ENCODE results near the gene IL1A. TPM values are rescaled to one million over a fixed set of nuclear protein-coding genes. Genes with fewer than 3 reads are reported as not detected.

IL1A gene
- total RNA-seq, 1 experiment from 2014 or later: 1.9 TPM

DNA sequence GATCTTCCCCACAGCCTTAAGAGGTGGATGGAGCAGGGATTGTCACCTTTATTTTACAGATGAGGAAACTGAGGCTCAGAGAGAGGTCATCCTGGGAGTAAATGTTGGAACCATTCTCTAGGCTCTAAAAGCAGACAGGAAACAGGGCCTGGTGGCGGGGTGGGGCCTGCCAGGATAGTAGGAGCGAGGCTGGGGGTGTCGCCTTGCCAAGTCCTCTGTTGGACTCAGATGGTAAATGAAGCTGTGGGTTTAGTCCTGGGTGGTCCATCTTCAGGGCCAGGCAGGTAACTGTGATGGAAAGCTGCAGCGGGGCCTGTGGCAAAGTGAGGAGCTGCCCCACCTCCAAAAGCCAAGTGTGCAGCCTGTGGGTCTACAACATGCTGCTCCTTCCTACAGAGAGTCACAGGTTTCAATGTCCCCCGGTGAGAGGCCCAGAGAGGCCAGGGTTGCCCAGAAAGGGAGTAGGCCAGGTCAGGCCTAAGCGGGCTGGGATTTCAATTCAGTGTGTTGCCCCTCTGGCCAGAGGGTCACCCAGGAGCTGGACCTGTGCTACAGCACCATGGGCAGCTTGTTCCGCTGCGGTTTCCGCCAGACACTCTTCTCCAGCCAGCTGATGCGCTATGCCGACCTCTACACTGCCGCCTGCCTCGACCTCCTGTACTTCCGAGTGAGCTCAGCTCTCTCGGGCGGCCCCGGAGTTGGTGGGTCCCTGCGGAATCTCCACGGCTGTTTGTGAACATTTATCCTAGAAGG is 56.8 kb downstream of the IL1A start:
- DNase-seq (ENCODE audit: low read depth): no peak

DNA sequence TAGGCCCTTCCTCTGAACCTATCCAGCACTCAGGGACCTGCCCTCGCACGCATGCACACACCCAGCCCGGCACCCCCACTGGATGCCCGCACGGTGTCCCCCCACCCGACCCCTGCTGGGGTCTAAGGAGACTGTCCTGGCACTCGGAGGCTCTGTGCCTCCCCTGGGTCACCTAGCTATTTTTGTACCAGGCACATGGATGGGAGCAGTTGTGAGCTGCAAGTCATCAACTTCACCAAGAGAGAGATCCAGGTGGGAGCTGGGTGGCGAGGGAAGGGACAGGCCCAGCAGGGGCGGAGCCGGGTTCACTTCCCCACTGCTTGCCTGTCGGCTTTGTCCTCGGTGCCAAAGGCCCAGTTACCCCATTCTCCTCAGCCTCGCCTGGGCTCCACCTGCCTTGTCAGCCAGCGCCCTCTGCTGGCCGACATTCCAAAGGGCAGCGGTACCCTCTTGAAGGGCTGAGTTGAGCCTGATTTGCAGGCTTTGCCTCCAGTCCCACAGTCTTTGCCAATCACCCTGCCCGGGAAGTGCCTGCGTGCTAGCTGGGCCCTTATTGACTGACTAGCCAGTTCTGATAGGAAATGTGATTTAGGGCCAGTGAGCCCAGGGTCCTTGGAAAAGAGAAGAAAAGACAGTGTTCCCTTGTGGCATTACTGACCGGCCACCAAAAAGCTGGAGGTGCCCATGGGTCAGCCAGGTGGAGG is 57.7 kb downstream of the IL1A start:
- DNase-seq (ENCODE audit: low read depth): peak; percentile 86

DNA sequence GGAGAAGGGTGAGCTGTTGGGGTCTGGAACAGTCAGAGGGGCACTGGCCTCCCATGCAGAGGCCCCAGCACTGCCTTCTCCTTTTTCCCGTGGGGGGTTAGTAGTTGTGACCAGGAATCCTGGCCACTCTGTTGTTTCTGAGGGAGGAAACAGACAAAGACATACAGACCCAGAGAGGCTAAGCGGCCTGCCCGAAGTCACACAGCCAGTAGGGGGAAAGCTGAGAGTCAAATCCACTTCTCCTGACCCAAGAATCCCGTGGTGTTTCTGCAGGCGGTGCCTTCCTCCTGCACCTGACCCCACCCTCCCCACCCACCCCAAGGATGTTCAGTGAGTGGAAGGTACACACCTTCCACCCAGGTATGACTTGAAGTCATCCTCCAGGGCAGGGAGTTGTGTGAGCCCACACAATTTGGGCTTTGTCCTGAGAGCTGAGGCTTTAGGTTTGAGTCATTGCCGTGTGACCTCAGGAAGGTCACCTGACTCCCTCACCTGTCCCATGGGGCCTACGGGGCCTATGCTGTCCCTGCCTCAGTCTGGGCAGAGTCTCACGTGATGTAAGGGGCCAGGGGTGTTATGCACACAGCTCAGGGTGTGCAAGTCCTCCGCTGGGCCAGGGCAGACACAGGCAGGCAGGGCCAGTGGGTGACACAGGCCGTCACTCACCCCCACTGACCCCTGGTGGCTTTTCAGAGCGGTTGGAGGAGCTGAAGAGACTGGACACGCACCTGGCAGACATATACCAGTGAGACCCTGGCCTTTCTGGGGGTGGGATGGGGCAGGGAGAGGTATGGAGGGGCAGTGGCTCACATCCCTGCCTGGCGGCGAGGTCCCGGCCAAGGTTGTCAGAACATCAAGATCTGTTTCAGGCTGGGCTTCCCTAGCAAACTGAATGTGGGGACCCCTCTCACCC is 58.5 kb downstream of the IL1A start:
- no peak for DNase-seq (ENCODE audit: low read depth)

DNA sequence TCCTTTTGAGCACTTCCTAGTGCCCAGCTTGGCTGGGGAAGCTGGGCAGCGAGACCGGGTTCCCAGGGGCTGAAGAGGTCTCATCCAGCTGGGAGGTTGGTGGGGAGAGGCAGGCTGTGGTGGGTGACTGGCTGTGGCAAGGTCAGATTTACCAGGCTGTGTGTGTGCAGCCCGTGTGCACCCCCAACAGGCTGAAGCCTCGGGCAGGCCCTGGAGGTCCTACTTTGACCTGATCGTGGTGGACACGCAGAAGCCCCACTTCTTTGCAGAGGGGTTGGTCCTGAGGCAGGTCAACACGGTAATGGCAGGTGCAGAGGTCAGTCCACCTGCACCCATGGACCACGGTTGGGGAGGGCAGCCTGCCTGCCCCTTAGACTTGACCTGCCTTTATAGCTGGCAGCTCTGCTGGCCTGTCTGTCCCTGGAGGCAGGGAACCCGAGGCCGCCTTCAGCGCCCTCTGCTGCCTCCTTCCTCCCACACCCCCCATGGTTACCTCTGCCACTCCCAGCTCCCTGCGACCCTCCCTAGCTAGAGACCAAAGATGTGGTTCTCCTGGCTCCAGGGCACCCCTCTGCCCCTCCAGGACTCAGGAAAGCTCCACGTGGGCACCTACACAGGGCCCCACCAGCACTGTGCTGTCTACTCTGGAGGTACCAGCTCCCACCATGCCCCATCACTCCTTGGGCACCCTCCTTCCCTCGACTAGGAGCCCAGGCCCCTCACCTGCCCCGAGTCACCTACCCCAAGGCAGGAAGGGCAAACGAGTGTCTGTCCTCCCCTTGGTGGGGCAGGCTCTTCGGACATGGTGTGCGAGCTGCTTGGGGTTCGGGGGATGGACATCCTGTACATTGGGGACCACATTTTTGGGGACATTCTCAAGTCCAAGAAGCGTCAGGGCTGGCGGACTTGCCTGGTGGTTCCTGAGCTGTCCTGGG is 59.4 kb downstream of the IL1A start:
- DNase-seq (ENCODE audit: low read depth): no peak

DNA sequence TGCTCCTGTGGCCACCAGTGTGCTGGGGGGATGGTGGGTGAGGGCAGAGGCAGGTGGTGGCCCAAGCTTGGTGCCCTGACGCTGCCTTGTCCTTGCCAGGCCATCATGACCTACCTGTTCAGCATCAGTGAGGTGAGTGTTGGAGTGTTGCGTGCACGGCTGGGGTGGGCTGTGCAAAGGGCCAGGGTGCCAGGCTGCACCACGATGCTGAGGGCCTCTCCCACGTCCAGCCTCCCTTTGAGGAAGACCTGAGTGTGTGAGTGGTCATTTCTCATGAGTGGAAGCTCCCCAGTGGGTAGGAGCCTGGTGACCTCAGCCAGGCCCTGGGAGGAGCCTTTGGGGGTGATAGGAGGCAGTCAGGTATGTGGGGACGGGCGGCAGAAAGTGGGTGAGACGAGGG is 60.3 kb downstream of the IL1A start:
- DNase-seq (ENCODE audit: low read depth): no peak

Other genes starting within 250 kb of the IL1A start
- gene POLR1B, start 242.0 kb downstream of the IL1A start, total RNA-seq (2014; rRNA removed; shearing (Covaris generic)): 19.7 and 21.3 TPM in 2 replicates
- gene CHCHD5, start 199.9 kb downstream of the IL1A start, total RNA-seq (2014; rRNA removed; shearing (Covaris generic)): 31.6 and 32.2 TPM in 2 replicates
- 124 and 127 TPM in 2 replicates for gene SLC20A1, start 138.6 kb downstream of the IL1A start, total RNA-seq (2014; rRNA removed; shearing (Covaris generic))
- not detected in 2 replicates for gene NT5DC4, start 63.5 kb downstream of the IL1A start, total RNA-seq (2014; rRNA removed; shearing (Covaris generic))
- 47.1 and 61.9 TPM in 2 replicates for gene CKAP2L, start 19.9 kb downstream of the IL1A start, total RNA-seq (2014; rRNA removed; shearing (Covaris generic))
- 57.5 and 71.6 TPM in 2 replicates for gene IL1B, start 52.3 kb upstream of the IL1A start, total RNA-seq (2014; rRNA removed; shearing (Covaris generic))
- 0.36 and 0.49 TPM in 2 replicates for gene IL37, start 126.7 kb upstream of the IL1A start, total RNA-seq (2014; rRNA removed; shearing (Covaris generic))
- gene IL36G, start 193.5 kb upstream of the IL1A start, total RNA-seq (2014; rRNA removed; shearing (Covaris generic)): 0.24 and 0.59 TPM in 2 replicates
- not detected in 2 replicates for gene IL36A, start 221.0 kb upstream of the IL1A start, total RNA-seq (2014; rRNA removed; shearing (Covaris generic))